Measurements from ENCODE around the gene RNASE13. TPM values are rescaled to one million over a fixed set of nuclear protein-coding genes. Genes with fewer than 3 reads are reported as not detected.

Gene RNASE13
- polyA plus RNA-seq (2011; rRNA removed) (not detected in 2 replicates), polyA minus RNA-seq (2011; rRNA and poly(A)+ RNA removed) (not detected in 2 replicates)

DNA sequence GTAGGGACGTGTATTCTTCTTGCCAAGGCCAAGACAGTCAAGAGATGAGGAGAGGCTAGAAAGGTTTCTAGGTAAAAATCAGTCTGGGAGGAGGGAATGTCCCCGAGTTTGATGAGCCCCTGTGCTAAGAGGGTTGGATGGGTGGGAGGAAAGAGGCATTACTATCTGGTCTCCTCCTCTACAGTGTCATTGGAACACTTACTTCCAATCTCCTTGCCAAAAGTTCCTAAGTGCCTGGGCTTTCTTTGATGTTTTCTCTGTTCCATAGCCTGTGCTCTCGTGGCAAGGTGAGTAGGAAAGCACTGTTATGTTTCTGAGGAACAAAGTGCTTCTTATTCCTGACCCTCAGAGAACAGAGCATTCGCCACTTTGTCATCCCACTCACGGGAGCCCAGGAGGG, at the start of gene RNASE13:
Gene RNASE13, minus strand, starts transcription at position 101 of the 400 bp plus-strand sequence. CDS start 519 bp downstream, outside the sequence.
- TF ChIP-seq, protein P1, sequence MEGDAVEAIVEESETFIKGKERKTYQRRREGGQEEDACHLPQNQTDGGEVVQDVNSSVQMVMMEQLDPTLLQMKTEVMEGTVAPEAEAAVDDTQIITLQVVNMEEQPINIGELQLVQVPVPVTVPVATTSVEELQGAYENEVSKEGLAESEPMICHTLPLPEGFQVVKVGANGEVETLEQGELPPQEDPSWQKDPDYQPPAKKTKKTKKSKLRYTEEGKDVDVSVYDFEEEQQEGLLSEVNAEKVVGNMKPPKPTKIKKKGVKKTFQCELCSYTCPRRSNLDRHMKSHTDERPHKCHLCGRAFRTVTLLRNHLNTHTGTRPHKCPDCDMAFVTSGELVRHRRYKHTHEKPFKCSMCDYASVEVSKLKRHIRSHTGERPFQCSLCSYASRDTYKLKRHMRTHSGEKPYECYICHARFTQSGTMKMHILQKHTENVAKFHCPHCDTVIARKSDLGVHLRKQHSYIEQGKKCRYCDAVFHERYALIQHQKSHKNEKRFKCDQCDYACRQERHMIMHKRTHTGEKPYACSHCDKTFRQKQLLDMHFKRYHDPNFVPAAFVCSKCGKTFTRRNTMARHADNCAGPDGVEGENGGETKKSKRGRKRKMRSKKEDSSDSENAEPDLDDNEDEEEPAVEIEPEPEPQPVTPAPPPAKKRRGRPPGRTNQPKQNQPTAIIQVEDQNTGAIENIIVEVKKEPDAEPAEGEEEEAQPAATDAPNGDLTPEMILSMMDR (IDR thresholded peaks at IDR 0.05; ENCODE audit: low read depth, low read length) = no peak
- CTCF ChIA-PET = interaction anchor here (2.2 kb wide), 1 partner anchor 20 kb away, joined by 15 read pairs; no protein-coding TSS in a partner anchor
- DNase-seq (ENCODE audit: low read depth, low spot score) = no peak
- no peaks in the 10 kb centered on the region for H3K9me3 ChIP-seq (ENCODE audit: control insufficient read depth, insufficient read depth, low read length)
- no peak within 1 kb of the TSS for H3K4me3 ChIP-seq (ENCODE audit: low read depth, low read length)
- H3K27me3 ChIP-seq (ENCODE audit: control insufficient read depth, insufficient read depth, low read length) = peaks cover 37% of the 10 kb centered on the region
- POLR2A ChIA-PET = no interaction called here
- no peak within 1 kb of the TSS for H3K27ac ChIP-seq (ENCODE audit: low read depth, low read length)

GRCh38 chr14:21084396-21084795, 49.8 kb upstream of the RNASE13 start:
- Histone ChIP-seq H3K27me3 (ENCODE audit: control insufficient read depth, insufficient read depth, low read length) (no peaks in the 10 kb centered on the region), H3K4me3 (ENCODE audit: low read depth, low read length) (no peak overlapping the region), H3K27ac (ENCODE audit: low read depth, low read length) (peak overlapping the region; percentile 21), H3K9me3 (ENCODE audit: control insufficient read depth, insufficient read depth, low read length) (no peaks in the 10 kb centered on the region; the same call in 1 of the 2 replicates)
- POLR2A ChIA-PET = no interaction called here
- TF ChIP-seq, protein P1 (IDR thresholded peaks at IDR 0.05; ENCODE audit: low read depth, low read length) = no peak
- no peak for DNase-seq (ENCODE audit: low read depth, low spot score)
- CTCF ChIA-PET = interaction anchor here (1.3 to 1.7 kb wide), 3 partner anchors 8 to 70 kb away, joined by 4 to 13 read pairs (median 6); no protein-coding TSS in a partner anchor

- no peak for DNase-seq (ENCODE audit: low read depth, low spot score)
- H3K27me3 ChIP-seq (ENCODE audit: control insufficient read depth, insufficient read depth, low read length) = no peaks in the 10 kb centered on the region
- H3K9me3 ChIP-seq (ENCODE audit: control insufficient read depth, insufficient read depth, low read length) = no peaks in the 10 kb centered on the region; the same call in 1 of the 2 replicates
Observed at GRCh38 chr14:21083565-21084325, 49.1 kb upstream of the RNASE13 start.

GRCh38 chr14:21081521-21082142, 47.0 kb upstream of the RNASE13 start:
- CTCF ChIA-PET = interaction anchor here (1.6 kb wide), 1 partner anchor 67 kb away, joined by 6 read pairs; no protein-coding TSS in a partner anchor
- H3K27ac ChIP-seq (ENCODE audit: low read depth, low read length) = no peak overlapping the region
- no peaks in the 10 kb centered on the region; the same call in 1 of the 2 replicates for H3K9me3 ChIP-seq (ENCODE audit: control insufficient read depth, insufficient read depth, low read length)
- H3K27me3 ChIP-seq (ENCODE audit: control insufficient read depth, insufficient read depth, low read length) = no peaks in the 10 kb centered on the region
- no peak overlapping the region for H3K4me3 ChIP-seq (ENCODE audit: low read depth, low read length)
- TF ChIP-seq, protein P1 (IDR thresholded peaks at IDR 0.05; ENCODE audit: low read depth, low read length) = no peak
- POLR2A ChIA-PET = interaction anchor here (1.2 kb wide), 1 partner anchor 10 kb away, joined by 3 read pairs; no protein-coding TSS in a partner anchor
- no peak for DNase-seq (ENCODE audit: low read depth, low spot score)

More at GRCh38 chr14:21083565-21084325, 49.1 kb upstream of the RNASE13 start:
- Histone ChIP-seq H3K27ac (ENCODE audit: low read depth, low read length) (peak overlapping the region; percentile 21), H3K4me3 (ENCODE audit: low read depth, low read length) (no peak overlapping the region)
- CTCF ChIA-PET = interaction anchor here (0.6 to 1.7 kb wide), 4 partner anchors 9 to 69 kb away, joined by 3 to 13 read pairs (median 5); no protein-coding TSS in a partner anchor
- TF ChIP-seq, protein P1 (IDR thresholded peaks at IDR 0.05; ENCODE audit: low read depth, low read length) = no peak
- POLR2A ChIA-PET = no interaction called here

Data from AG04450 (cell line).